HG03565 (cell line): ENCODE results near the gene C16orf87.
"Not testable (repeated sequence)": the region's sequence is repeated elsewhere in the genome, so short reads cannot be mapped to it uniquely, and the experiment has no call there.

Source experiments
- ATAC-seq: cut with Tn5 transposase; IDR thresholded peaks from one replicate; pipeline ENCODE4 v1.9.1; 2021; ENCODE audit warnings: mild to moderate bottlenecking, moderate library complexity; ENCODE audit not compliant: unreplicated experiment

C16orf87 gene, protein sequence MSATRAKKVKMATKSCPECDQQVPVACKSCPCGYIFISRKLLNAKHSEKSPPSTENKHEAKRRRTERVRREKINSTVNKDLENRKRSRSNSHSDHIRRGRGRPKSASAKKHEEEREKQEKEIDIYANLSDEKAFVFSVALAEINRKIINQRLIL

DNA sequence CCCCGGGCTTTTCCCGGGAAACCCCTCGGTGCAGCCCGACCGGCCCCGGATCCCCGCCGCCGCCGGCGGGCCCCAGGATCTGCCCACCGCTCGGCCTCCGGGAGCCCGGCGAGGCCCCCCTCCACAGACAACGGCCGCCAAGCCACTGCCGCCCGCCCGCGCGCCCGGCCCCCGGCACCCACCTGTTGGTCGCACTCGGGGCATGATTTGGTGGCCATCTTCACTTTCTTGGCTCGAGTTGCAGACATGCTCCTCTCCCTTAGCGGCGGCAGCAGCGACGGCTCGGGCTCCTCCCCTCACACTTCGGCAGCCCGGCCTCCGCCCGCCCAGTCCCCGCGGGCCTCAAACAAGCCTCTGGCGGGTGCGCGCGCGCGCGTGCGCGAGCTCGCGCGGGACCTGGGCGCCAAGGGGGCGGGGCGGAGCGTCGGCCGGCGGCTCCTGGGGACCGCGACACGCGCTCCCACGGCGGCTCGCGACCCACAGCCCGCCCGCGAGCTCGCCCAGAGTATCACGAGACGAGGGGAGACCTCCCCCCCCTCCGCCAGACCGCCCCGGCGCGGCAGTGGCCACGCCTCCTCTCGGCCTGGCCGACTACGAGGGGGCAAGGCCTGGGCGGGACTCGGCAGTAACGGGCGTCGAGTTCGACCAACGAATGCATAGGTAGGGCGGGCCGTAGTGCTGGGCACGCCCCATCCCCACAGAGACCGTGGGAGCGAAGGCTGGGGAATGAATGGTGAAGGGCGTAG, at the start of gene C16orf87:
Gene C16orf87 (minus strand): TSS at position 279 of the 746 bp plus-strand sequence. CDS start 31 bp downstream, at position 248.
- peak; percentile 92 for ATAC-seq

DNA sequence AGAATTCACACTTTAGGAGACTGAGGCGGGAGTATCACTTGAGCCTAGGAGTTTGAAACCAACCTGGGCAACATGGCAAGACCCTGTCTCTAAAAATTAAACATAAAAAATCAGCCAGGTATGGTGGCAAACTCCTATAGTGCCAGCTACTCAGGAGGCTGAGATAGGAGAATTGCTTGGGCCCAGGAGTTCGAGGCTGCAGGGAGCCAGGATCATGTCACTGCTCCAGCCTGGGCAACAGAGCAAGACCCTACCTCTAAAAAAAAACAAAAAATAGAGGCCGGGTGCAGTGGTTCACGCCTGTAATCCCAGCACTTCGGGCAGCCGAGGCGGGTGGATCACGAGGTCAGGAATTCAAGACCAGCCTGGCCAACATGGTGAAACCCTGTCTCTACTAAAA, 44.3 kb upstream of the C16orf87 start:
- ATAC-seq, result no peak

DNA sequence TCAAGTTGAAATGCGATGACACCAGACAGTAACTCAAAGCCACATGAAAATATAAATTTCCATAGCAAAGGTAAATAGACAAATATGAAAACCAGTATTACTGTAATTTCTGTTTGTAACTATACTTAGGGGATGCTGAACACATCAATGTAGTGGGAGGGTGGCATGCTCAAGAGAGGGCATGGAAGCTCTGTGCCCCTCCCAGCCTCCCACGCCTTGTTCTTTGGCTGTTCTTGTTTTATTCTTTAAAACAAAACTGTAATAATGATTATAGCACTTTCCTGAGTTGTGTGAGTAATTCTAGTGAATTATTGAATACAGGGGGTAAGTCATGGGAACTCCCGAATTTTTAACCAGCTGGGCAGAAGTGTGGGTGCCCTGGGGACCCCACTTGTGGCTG, 42.2 kb upstream of the C16orf87 start:
- no peak for ATAC-seq

DNA sequence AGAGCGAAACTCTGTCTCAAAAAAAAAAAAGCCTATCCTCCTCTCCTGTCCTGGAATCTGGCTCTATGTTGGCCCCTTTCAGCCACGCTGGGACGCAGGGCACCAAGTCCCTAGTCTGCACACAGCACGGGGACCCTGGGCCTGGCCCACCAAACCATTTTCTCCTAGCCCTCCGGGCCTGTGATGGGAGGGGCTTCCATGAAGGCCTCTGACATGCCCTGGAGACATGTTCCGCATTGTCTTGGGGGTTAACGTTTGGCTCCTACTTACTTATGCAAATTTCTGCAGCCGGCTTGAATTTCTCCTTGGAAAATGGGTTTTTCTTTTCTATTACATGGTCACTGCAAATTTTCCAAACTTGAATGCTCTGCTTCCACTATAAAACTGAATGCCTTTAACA, 40.6 kb upstream of the C16orf87 start:
- ATAC-seq, result no peak

DNA sequence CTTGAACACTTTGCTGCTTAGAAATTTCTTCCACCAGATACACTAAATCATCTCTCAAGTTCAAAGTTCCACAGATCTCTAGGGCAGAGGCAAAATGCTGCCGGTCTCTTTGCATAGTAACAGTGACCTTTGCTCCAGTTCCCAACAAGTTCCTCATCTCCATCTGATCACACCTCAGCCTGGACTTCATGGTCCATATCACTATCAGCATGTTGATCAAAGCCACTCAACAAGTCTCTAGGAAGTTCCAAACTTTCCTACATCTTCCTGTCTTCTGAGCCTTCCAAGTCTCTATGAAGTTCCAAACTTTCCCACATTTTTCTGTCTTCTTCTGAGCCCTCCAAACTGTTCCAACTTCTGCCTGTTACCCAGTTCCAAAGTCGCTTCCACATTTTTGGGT, 37.9 kb upstream of the C16orf87 start:
- ATAC-seq, result not testable (repeated sequence)

DNA sequence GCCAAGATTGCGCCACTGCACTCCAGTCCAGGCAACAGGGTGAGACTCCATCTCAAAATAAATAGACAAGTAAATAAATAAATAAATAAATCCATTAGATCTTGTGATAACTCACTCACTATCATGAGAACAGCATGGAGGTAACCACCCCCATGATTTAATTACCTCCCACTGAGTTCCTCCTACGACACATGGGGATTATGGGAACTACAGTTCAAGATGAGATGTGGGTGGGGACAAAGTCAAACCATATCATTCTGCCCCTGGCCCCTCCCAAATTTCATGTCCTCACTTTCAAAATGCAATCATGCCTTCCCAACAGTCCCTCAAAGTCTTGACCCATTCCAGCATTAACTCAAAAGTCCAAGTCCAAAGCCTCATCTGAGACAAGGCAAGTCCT, 36.5 kb upstream of the C16orf87 start:
- ATAC-seq, result not testable (repeated sequence)

DNA sequence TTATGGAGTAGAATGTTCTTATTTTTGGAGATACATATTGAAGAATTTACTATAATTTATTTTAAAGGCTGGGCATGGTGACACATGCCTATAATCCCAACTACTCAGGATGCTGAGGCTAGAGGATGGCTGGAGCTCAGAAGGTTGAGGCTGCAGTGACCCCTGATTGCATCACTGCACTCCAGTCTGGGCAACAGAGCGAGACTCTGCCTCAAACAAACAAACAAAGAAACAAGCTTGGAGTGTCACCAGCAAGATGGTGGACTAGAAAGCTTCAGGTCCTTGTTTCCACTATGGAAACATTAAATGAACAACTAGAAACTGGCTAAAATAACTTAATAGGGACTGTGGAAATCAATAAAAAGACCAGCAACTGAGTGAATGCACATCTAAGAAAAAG, 35.3 kb upstream of the C16orf87 start:
- no peak for ATAC-seq

DNA sequence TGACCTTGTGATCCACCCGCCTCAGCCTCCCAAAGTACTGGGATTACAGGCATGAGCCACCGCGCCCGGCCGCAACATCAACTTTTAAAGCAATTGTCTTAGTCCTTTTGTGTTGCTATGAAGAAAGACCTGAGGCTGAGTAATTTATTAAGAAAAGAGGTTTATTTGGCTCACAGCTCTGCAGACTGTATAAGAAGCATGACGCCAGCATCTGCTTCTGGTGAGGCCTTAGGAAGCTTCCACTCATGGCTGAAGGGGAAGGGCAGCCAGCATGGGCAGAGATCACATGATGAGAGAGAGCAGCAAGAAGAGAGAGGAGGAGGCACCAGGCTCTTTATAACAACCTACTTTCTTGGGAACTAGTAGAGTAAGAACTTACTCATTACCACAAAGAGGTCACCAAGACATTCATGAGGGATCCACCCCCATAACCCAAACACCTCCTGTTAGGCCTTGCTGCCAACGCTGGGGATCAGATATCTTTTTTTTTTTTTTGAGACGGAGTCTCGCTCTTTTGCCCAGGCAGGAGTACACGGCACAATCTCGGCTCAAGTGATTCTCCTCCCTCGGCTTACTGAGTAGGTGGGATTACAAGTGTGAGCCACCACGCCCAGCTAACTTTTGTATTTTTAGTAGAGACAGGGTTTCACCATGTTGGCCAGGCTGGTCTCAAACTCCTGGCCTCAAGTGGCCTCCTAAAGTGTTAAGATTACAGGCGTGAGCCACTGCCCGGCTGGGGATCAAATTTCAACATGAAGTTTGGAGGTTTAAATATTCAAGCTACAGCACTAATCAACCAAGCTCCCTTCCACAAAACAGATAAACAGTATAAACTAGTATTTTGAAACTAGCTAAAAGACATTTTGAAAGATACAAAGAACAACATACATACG, 31.8 kb upstream of the C16orf87 start:
- ATAC-seq, result no peak

DNA sequence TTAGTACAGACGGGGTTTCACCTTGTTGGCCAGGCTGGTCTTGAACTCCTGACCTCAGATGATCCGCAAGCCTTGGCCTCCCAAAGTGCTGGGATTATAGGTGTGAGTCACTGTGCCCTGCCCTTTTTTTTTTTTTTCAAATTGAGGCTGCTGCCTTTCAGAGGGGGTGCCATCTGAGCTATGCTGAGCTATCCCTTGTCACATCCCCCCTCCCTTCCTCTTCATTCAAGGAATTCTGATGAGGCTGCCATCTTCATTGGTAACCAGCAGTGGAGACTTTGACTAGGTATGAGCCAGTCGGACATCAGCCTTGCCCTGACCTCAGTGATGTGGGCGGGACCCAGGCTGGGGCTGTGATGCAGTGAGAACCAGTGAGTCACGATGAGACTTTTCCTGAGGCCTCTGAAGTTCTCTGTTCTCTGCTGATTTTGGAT, 28.8 kb upstream of the C16orf87 start:
- ATAC-seq, result no peak

DNA sequence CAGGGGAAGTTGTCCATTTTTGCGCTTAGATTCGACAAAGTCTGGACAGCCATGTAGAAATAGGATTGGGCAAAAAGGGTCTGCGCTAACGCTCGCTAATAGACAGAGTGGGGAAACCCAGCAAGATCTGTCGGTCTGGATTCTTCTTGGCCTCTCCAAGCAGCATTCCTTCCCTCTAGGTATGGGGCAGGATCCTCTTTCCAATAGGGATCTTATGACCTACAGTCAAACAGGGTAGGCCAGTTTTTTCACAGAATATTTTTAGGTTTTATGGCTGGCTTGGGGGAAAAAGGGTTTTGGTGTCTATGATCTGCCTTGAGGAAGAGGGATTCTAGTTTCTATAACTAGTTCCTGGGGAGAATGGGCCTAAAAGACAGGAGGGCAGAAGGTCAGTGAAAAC, 27.2 kb upstream of the C16orf87 start:
- ATAC-seq, result no peak

DNA sequence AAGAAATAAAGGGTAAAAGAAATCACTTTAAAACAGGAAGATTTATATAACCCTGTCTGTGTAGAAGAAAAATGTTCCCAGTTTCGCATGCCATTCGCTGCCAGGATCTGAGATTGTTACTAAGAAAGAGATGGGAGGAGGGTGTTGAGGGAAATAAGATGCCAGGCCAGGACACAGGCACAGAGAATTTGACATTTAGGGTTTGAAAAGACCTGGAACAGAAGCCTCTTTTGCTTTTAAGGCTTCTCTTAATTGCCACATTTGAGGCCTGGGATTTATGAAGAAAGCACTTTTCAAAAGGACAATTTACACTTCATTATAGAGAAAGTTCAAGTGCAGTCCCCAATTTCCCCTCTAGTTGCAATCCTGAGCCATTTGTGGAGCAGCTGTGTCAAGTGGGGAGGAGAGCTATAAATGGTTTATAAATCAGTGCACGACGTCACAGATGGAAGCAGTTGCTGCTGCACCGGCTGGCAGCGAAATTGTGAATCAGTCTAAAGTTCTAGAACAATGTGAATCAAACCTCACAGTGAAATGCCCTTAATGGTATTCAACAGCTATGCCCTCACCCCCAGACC, 26.5 kb upstream of the C16orf87 start:
- no peak for ATAC-seq

DNA sequence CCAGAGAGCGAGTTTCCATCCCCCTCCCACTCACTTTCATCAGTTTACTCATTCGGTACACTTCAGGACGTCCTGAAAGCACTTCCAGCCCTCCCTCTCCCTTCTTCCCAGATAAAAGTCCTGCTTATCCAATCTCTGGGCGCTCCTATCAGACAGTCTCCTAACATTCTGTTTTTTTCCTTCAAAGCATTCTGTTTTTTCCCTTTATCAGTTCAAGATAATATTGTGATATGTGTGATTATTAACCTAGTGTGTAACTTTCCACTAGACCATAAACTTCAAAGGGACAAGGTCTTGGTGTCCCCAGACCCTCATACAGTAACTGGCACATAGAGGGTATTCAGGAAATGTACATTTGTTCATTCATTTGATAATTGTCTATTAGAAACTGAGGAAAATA, 24.4 kb upstream of the C16orf87 start:
- ATAC-seq, result no peak

DNA sequence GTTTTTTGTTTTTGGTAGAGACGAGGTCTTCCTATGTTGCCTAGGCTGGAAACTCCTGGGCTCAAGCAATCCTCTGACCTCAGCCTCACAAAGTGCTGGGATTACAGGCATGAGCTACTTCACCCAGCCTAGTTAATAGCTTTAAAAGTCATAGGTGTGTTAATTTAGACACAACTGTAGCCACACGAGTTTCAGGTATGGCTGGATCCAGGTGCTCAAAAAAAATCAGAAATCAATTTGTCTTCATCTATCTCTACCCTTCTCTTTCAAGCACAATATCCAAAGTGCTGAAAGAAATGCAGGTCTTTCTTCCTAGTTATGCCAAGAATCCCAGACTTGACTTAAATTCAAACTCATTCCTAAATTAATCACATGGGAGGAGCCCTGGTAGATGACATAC, 23.9 kb upstream of the C16orf87 start:
- ATAC-seq, result no peak

DNA sequence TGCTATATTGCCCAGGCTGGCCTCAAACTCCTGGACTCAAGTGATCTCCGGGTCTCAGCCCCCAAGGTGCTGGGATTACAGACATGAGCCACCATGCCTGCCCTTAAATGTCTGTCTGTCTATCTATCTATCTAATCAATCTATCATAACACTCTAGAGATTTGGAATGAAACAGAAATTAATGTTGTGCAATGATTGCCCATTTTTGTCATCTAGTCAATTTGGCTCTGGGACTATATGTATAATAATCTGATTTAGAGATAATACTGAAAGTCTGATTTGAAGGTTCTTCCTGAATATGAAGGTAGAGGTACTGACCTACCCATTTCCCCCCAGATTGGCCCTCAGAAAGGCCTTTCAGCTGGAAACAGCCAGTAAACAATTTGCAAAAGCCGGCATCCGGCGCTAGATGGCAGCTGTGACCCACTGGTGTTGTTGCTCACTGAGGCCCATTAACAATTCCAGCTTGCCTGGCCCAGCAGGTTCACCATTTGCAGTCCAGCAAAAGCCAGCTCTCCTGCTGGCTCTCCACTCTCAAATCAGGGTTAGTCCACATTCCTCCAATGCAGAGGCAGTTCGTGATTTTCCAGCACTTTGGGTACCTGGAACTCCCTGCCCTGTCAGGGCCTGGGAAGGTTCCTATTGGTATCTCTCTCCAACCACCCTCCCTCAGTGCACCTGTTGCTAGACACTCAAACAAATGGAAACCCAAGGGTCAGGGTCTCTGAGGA, 22.9 kb upstream of the C16orf87 start:
- ATAC-seq, result peak; percentile 54

DNA sequence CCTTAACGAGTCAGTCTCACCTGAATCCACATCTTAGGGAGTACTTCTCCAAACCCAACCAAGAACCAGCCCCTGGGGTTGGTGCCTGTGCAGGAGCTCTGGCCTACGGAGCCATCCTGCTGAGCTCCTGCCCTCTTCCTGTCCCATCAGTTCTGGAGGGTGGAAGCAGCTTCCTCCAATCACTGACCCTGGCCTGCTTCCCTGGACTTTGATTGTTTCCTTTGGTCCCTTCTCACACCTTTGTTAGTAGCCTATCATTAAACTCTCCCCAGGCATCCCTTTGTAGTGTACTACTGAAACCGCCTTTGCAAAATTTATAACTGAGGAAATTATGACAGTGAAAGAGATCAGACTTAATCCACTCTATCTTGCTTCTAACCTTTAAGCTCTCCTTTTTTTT, 21.1 kb upstream of the C16orf87 start:
- ATAC-seq, result no peak

DNA sequence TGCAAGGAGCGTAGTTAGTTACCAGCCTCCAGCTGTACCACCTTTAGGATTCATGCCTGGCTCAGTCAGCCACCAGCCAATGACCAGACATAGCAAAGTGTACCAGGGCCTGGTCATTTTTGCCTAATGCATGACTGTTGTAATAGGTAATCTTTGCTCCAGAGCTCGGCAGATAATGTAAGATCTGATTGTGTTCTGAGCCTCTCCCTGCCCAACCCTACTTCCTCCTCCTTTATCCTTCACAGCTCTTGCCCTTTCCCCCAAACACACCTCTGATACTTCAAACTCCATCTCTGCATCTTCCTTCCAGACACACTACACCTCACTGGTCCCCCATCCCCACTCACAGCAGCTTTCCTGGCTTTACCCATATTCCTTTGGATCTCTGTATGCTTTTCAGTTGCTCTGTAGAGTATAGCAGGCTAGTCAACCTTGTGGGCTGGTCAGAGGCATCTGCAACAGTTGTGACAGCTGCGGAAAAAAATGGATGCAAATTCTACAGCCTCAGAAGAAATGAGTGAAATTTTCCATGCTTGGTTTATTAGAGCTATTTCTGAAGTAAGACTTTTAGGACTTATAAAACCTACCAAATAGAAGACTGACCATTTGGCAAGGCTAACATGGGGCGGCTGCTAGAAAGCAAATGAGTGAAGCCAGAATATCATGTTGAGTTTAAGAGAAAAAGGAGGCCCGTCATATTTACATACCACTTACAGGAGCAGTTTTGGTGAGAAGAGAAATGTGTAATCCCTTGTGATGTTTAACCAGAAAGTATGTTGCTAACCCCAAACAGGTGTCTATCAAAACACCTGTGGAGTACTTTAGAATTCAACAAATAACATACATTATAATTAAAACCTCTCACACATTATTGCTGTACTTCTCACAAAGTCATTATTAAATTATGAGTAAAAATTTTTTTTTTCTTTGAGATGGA, 19.9 kb upstream of the C16orf87 start:
- ATAC-seq, result no peak

DNA sequence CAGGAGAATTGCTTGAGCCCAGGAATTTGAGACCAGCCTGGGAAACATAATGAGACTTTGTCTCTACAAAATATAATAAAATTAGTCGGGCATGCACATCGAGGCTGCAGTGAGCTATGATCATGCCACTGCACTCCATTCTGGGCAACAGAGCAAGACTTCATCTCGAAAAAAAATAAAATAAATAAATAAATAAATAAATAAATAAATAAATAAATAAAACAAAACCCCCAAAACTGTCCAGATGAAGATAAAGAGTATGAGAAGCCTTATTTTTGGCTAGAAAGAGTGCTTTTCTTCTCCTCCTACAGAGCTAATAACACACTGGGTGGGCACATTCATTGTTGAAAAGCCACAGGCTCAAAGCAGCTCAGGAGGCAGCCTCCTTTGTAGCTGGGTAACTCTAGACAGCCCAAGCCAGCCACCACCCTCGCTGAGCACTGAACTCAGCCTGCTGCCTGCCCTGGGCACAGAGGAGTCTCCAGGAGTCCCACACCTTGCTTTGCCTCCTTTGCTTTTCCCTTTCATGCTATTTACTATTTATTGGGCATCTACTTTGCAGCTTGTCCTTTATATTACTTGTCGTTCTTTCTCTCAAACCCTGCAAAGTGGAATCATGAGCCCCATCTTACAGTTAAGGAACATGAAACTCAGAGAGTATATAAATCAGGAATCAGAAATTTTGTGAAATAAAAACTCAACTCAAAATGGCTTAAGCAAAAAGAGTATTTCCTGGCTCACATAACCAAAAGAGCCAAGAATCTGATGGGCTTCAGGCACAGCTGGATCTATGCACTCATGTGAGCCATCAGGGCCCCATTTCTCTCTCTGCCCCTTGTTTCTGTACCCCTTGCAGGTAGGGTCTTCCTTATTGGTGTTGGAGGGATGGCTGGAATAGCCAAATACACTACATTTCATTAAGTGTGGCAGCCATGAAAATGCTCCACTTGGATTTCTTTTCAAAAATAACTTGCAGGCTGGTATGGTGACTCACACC, 18.1 kb upstream of the C16orf87 start:
- no peak for ATAC-seq

DNA sequence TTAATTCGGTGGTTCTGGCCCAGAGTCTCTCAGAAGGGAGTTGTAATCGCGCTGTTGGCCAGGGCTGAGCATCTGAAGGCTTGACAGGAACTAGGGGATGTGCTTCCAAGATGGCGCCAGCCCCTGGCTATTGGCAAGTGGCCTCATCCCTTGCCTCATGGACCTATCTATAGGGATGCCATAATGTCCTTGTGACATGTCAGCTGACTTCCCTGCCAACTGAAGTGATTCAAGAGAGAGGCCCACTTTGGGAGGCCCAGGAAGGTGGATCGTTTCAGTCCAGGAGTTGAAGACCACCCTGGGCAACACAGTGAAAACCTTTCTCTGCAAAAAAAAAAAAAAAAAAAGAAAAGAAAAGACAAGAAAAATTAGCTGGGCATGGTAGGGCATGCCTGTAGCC, 15.0 kb upstream of the C16orf87 start:
- no peak for ATAC-seq
